ENCODE measurements around the gene CHD9.
A peak's percentile ranks its signal among the peaks of the same experiment; 100 is the strongest.

Gene CHD9

DNA sequence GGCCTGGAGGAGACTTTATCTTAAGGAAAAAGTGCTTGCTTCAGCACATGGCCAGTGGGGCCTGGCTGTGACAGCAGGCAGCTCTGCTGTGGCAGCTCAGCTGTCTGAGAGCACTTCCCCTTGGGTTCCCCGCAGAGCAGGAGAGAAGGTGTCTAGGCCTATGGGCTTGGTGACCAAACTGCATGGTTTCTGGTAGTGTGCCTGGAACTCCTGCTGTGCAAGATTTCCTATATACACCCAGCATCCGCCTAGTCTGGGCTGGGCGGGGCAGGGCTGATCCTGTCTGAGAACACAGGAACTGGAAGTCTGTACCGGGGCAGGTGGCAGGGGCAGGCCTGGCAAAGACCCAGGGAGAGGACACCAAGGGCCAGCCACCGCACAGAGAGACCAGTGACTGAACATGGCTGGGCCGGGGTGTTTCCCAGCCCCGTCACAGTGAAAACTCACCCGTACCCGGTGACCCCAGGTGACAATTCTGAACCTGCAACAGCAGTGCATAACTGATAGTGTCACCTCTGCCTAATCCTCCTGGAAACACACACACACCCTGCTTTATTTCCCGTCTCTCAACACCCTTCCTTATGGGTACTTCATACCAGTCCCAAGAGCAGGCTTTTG is 39.3 kb downstream of the CHD9 start:
- peak; percentile 54 for DNase-seq (ENCODE audit: low read depth)

DNA sequence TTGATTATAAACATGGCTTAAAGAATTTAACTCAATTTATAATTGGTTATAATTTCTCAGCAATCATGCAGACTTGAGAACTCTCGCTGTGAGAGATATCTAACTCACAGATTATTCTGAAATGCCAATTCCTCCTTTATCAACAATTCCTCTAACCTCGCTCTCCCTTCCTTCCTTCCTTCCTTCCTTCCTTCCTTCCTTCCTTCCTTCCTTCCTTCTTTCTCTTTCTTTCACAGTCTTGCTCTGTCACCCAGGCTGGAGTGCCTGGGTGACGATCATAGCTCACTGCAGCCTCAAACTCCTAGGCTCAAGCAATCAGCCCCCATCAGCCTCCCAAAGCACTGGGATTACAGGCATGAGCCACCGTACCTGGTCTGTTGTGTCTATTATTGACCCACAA is 42.4 kb downstream of the CHD9 start:
- no peak for DNase-seq (ENCODE audit: low read depth)

GRCh38 chr16:53098526-53099317 is 43.9 kb downstream of the CHD9 start:
- DNase-seq (ENCODE audit: low read depth) = peak; percentile 43

DNA sequence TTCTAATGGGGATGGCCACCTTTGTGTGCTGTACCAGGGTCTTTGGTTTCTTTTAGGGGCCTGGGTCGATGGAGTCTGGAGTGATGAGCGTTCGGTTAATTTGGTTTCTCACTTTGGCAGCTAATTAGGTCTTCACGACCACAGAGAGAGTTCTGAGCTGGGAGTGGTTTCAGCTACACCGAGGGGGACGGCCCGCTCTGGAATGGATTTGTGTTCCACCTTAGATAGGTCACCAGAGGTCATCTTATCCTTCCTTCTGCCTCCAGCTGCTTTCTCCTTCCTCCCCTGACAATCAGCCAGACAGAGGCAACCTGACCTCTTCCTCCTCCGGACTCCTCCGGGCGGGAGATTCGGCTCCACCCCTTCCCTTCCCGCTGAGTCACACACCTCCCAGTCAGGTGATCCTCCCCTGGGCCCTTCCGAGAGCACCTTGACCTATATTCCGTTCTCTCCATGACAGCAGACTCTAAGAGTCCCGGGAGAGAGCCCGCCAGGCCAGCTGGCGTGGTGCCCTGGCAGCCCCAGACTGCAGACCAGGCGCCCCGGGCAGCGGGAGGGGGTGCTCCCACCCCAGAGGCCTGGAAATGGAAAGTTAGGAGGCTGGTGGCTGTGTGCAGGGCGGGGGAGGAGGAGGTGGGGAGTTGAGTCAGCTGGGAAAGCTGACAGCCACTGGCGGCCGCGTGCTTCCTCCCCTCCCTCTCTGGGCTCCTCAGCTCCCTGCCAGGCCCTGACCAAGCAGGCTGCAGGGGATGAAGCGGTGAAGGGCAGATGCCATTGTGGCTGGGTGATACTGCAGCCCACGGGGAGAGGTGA is 44.7 kb downstream of the CHD9 start:
- peak; percentile 70 for DNase-seq (ENCODE audit: low read depth)

DNA sequence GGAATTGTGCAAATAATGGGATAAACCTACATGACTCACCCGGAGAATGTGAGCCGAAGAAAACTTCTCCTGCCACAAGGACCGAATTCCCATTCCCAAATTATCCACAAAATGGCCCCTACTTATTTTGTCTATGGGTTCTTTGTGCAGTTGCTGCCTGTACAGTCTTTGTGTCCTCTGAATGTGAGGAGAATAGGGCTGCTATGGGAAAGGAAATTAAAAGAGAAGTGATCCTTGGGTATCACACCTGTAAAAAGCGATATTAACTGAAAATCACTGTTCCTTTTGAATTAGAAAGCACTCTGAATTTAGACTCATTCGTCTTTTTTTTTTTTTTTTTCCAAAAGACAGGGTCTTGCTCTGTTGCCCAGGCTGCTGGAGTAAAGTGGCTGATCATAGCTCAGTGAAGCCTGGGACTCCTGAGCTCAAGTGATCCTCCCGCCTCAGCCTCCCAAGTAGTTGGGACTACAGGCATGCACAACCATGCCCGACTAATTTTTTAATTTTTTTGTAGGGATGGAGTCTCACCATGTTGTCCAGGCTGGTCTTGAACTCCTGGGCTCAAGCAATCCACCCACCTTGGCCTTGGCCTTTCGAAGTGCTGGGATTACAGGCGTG is 45.4 kb downstream of the CHD9 start:
- DNase-seq (ENCODE audit: low read depth) = no peak

GRCh38 chr16:53100889-53101288 is 46.1 kb downstream of the CHD9 start:
- DNase-seq (ENCODE audit: low read depth) = no peak

- DNase-seq (ENCODE audit: low read depth) = no peak
Measured at GRCh38 chr16:53103811-53104210, 49.0 kb downstream of the CHD9 start.

- no peak for DNase-seq (ENCODE audit: low read depth)
Measured at GRCh38 chr16:53105565-53105964, 50.8 kb downstream of the CHD9 start.

- no peak for DNase-seq (ENCODE audit: low read depth)
Measured at GRCh38 chr16:53111078-53111791, 56.4 kb downstream of the CHD9 start.

DNA sequence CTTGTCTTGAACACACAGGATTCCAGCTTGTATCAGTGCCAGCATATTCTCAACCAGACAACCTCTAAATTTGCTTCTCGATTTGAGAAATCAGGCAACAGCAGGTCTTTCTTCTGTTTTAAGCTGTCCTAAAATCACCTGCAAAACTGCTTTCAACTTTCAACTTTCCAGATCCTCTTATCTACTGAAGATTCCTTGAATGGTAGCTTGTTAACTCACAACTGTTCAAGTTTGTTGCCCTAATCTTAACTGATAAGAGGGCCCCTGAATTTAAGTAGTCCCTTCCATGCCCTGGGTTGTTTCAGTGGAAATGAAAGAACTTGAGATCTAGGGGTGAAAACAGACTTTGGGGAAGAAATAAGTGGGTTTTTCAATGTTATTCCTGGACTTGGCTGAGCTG is 57.2 kb downstream of the CHD9 start:
- DNase-seq (ENCODE audit: low read depth) = no peak

GRCh38 chr16:53115047-53115446 is 60.3 kb downstream of the CHD9 start:
- no peak for DNase-seq (ENCODE audit: low read depth)

DNA sequence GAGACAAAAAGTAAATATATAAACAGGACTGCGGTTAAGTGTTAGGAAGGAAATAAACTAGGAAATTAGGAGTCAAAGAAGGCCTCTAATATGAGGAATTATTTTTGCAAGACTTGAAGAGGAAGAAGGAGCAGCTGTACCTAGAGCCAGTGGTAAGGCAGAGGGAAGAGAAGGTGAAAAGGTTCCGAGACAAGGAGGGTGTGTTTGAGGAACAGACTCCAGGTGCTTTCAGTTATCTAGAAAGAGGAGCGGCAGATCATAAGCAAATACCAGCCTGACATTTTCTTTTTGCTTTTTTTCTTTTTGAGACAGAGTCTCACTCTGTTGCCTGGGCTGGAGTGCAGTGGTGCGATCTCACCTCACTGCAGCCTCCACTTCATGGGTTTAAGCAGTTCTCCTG is 61.0 kb downstream of the CHD9 start:
- DNase-seq (ENCODE audit: low read depth) = no peak

DNA sequence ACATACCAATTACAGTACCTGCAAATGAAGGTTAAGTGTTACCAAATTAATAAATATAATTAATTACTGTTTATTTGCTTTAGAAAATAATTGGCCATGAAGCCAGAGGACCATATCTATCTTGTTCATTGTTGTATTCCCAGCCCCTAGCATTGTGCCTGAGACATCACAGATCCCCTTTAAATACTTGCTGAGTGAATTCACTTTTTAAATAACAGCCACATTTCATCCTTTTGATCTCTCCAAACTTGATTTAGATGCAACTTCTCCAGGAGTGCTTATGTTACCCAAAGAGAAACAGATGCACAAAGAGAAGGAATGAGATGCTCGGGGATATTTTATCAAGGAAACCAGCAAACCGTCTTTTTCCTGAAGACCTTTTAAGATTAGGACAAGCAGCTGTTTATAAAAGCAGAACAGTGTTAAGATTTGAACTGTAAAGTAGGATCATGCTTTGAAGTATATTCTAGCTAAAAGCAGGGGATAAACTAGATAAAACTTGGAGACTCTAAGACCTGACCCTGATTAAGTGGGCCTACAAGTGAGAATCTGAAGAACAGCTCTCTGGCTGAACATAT is 66.3 kb downstream of the CHD9 start:
- no peak for DNase-seq (ENCODE audit: low read depth)

GRCh38 chr16:53121661-53122060 is 66.9 kb downstream of the CHD9 start:
- no peak for DNase-seq (ENCODE audit: low read depth)

GRCh38 chr16:53123747-53124146 is 69.0 kb downstream of the CHD9 start:
- DNase-seq (ENCODE audit: low read depth) = no peak

DNA sequence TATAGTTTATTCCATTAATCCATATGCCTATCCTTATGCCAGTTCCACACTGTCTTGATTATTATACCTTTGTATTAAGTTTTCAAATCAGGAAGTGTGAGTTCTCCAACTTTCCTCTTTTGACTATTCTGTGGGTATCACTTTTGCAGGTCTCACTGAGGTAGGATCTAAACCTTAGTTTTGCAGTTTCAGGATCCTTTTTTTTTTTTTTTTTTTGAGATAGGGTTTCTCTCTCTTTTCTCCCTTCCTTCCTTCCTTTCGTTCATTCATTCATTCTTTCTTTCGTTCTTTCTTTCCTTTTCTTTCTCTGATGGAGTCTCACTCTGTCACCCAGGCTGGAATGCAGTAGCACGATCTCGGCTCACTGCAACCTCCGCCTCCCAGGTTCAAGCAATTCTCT is 71.6 kb downstream of the CHD9 start:
- DNase-seq (ENCODE audit: low read depth) = no peak

GRCh38 chr16:53129281-53130158 is 74.7 kb downstream of the CHD9 start:
- no peak for DNase-seq (ENCODE audit: low read depth)

DNA sequence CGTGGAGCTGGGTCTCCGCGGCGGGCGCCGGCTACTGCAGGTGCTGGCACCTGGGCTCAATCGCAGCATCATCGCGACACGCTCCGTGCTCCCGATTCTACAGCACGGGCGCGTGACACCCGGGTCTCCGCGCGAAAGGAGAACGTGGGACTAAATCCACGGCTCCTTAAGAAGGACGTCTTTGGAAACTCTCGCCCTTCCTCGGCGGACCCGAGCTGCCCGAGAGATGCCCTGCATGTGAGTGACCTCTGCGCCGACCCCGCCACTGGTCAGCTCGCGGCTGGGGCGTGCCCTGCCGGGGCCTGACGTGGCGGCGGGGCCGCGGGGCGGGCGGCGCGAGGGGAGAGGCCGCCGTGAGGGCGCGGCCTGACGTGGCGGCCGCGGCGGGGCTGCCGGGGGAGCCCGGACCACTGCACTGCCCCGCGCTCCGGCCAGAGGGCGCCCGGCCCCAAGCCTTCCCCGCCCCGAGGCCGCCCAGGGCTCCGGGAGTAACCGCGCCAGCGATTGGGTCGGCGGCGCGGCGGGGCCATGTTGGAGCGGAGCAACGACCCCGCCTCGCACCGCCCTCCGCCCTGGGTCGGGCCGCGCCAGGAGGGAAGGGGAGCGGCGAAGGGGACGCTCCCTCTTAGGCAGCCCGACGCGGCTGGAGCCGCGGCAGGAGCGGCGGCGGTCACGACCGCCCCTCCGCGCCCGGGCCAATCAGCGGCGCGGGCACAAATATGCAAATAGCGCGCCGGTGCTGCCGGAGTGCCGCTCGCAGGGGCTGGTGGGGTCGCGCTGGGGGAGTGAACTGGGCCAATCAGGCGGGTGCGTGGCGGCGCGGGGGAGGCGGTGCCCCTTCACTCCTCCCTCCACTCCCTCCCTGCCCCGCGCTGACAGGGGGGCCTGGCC is 75.6 kb downstream of the CHD9 start:
- peak; percentile 77 for DNase-seq (ENCODE audit: low read depth)

DNA sequence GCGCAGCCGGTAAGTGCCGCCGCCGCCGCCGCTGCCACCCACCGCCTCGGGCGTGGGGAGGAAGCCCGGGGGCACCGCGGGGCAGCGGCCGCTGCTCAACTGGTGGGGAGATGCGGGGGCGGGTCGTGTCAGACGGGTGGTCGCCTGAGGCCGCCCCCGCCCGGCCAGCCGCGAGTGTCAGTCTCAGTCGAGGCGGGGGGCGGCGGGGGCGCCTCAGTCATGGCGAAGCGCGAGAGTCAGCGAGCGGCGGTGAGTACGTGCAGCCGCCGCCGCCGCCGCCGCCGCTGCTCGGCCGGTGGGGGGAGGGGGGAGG is 76.2 kb downstream of the CHD9 start:
- DNase-seq (ENCODE audit: low read depth) = no peak

Measured in CMK (cell line).